A549 (cell line): ENCODE measurements around the gene FBLN1. TPM values are rescaled to one million over a fixed set of nuclear protein-coding genes. Genes with fewer than 3 reads are reported as not detected.

ENCODE experiments used
- ATAC-seq, 2 experiments: fragments of 200-7000 bp in 1 of 2; fragments of >200 bp in 1 of 2; cut with Nextera tagmentation in 1 of 2; cut with Tn5 transposase in 1 of 2; 3 replicates each; pipeline versions ENCODE4 v1.8.0 to v1.9.1; 2018 to 2020; ENCODE audit warnings: mild to moderate bottlenecking in 1 of 2, moderate library complexity in 1 of 2
- CTCF ChIA-PET: fragments of 300-600 bp; sonication (Branson Sonifier 250); formaldehyde crosslinking; extraction: SDS; loops from one replicate; lab custom pipeline; 2021; ENCODE audit warnings: antibody characterized with exemption, inconsistent platforms; lab: Yijun Ruan, JAX
- POLR2A ChIA-PET: fragments of 350-600 bp; formaldehyde crosslinking; extraction: SDS; loops from one replicate; lab custom pipeline; 2021; ENCODE audit warnings: antibody characterized with exemption, inconsistent platforms; lab: Yijun Ruan, JAX
- DNase-seq, 2 experiments: peaks; one replicate each; pipeline versions ENCODE4 v3.0.0 to v3.0.0-alpha.2; 2011 to 2016; ENCODE audit warnings: low read depth in 1 of 2, low spot score in 1 of 2
- FAIRE-seq: peaks from 2 replicates; lab custom pipeline; 2011; peaks lifted over from hg19 to GRCh38; lab: Jason Lieb, UNC
- H3K27ac ChIP-seq, 2 experiments: fragments of >200 bp; sonication (Bioruptor Twin); formaldehyde crosslinking; 3 replicates each; pipeline ENCODE4 v1.5.1; 2016 to 2017
- H3K4me1 ChIP-seq: fragments of >200 bp; sonication (Bioruptor Twin); formaldehyde crosslinking; 3 replicates; pipeline ENCODE4 v1.6.1; 2016
- H3K4me2 ChIP-seq: fragments of >200 bp; sonication (Bioruptor Twin); formaldehyde crosslinking; 3 replicates; pipeline ENCODE4 v1.6.1; 2016
- H3K4me3 ChIP-seq: fragments of >200 bp; sonication (Bioruptor Twin); formaldehyde crosslinking; 3 replicates; pipeline ENCODE4 v1.5.1; 2016
- H3K9me3 ChIP-seq: fragments of >200 bp; sonication (Bioruptor Twin); formaldehyde crosslinking; 3 replicates; pipeline ENCODE4 v1.6.1; 2016
- BHLHE40 ChIP-seq: IDR thresholded peaks from 2 replicates; pipeline ENCODE4 v1.6.1; 2012; ENCODE audit warnings: low read depth, low read length, inconsistent platforms
- CBX8 ChIP-seq: fragments of 200-600 bp; sonication (generic); IDR thresholded peaks from 2 replicates; pipeline ENCODE4 v1.6.1; 2016
- CHD2 ChIP-seq: fragments of 150-350 bp; IDR thresholded peaks from 2 replicates; pipeline ENCODE4 v1.6.1; 2014; ENCODE audit warnings: low read length; ENCODE audit not compliant: partially characterized antibody
- CHD4 ChIP-seq: fragments of 200-600 bp; sonication (generic); IDR thresholded peaks from 2 replicates; pipeline ENCODE4 v1.6.1; 2016; ENCODE audit warnings: antibody characterized with exemption, mild to moderate bottlenecking, borderline replicate concordance
- EHMT2 ChIP-seq: fragments of 200-600 bp; sonication (generic); IDR thresholded peaks from 2 replicates; pipeline ENCODE4 v1.6.1; 2016; ENCODE audit warnings: antibody characterized with exemption, low read depth, mild to moderate bottlenecking, moderate library complexity
- EP300 ChIP-seq, 2 experiments: fragments of >200 bp; sonication (Bioruptor Twin); formaldehyde crosslinking; IDR thresholded peaks; 2 replicates in 1 of 2; 3 replicates in 1 of 2; pipeline ENCODE4 v1.6.1; 2016 to 2017
- ESRRA ChIP-seq: fragments of 150-350 bp; IDR thresholded peaks from 2 replicates; pipeline ENCODE4 v1.6.1; 2014; ENCODE audit warnings: mild to moderate bottlenecking, low read length, borderline replicate concordance
- FOSB ChIP-seq: fragments of 250-450 bp; sonication (Bioruptor Pico); IDR thresholded peaks from 2 replicates; pipeline ENCODE4 v1.5.0; 2020; ENCODE audit warnings: mild to moderate bottlenecking, moderate library complexity
- FOXS1 ChIP-seq: fragments of 250-450 bp; sonication (Bioruptor Pico); IDR thresholded peaks from 2 replicates; pipeline ENCODE4 v1.5.0; 2020; ENCODE audit warnings: mild to moderate bottlenecking, moderate library complexity
- GATA3 ChIP-seq: IDR thresholded peaks from 2 replicates; pipeline ENCODE4 v1.6.1; 2012; ENCODE audit warnings: borderline replicate concordance
- HOXB13 ChIP-seq: fragments of 250-450 bp; sonication (Bioruptor Pico); IDR thresholded peaks from 2 replicates; pipeline ENCODE4 v1.5.0; 2020; ENCODE audit warnings: low read depth, mild to moderate bottlenecking, moderate library complexity
- JUN ChIP-seq, 2 experiments: fragments of >200 bp; sonication (Bioruptor Twin); formaldehyde crosslinking; IDR thresholded peaks; 2 replicates in 1 of 2; 3 replicates in 1 of 2; pipeline ENCODE4 v1.6.1; 2016 to 2017
- KDM1A ChIP-seq: fragments of 200-600 bp; sonication (generic); IDR thresholded peaks from 2 replicates; pipeline ENCODE4 v1.6.1; 2016; ENCODE audit warnings: low read depth, mild to moderate bottlenecking
- RAD21 ChIP-seq, 2 experiments: fragments of >200 bp in 1 of 2; sonication (Bioruptor Twin) in 1 of 2; formaldehyde crosslinking in 1 of 2; IDR thresholded peaks in 1 of 2; conservative IDR thresholded peaks in 1 of 2; 2 replicates in 1 of 2; 3 replicates in 1 of 2; pipeline ENCODE4 v1.6.1; 2012 to 2018; ENCODE audit warnings: inconsistent platforms in 1 of 2
- RCOR1 ChIP-seq: fragments of 150-350 bp; IDR thresholded peaks from 2 replicates; pipeline ENCODE4 v1.6.1; 2014; ENCODE audit warnings: antibody characterized with exemption, low read length, low read depth
- SMC3 ChIP-seq: fragments of >200 bp; sonication (Bioruptor Twin); formaldehyde crosslinking; IDR thresholded peaks from 3 replicates; pipeline ENCODE4 v1.6.1; 2018; ENCODE audit warnings: inconsistent platforms
- TFCP2L1 ChIP-seq: fragments of 250-450 bp; sonication (Bioruptor Pico); IDR thresholded peaks from 2 replicates; pipeline ENCODE4 v1.5.0; 2021; ENCODE audit warnings: mild to moderate bottlenecking
- TP53 ChIP-seq: fragments of 250-450 bp; sonication (Bioruptor Pico); IDR thresholded peaks from 2 replicates; pipeline ENCODE4 v1.5.0; 2021; ENCODE audit warnings: mild to moderate bottlenecking, moderate library complexity
- ZC3H11A ChIP-seq: fragments of 450-650 bp; IDR thresholded peaks from 2 replicates; pipeline ENCODE4 v1.6.1; 2014; ENCODE audit warnings: antibody characterized with exemption, mild to moderate bottlenecking
- ZFP36 ChIP-seq: fragments of 450-650 bp; IDR thresholded peaks from 2 replicates; pipeline ENCODE4 v1.6.1; 2014; ENCODE audit warnings: borderline replicate concordance; ENCODE audit not compliant: partially characterized antibody
- WGBS: methylation state at CpG from one replicate; pipeline ENCODE4 v1.1.6; 2017; ENCODE audit errors: missing lambda C conversion rate; 5-methylcytosine and 5-hydroxymethylcytosine counted together
- polyA plus RNA-seq, 4 experiments: library from polyadenylated mRNA; depleted of rRNA in 3 of 4; stranded (reverse); fragments of >200 nt; fragmentation: RNase III in 1 of 4; extraction: RNeasy Plus Mini Kit Qiagen cat#74134 plus additional on column Dnase treatment in 1 of 4; gene quantifications; 2 replicates in 3 of 4; 3 replicates in 1 of 4; pipeline ENCODE4 v1.2.3, GENCODE V29; 2011 to 2017
- TF ChIP-seq, protein P1 (sequence below): fragments of >200 bp; sonication (Bioruptor Twin); formaldehyde crosslinking; IDR thresholded peaks from 3 replicates; pipeline ENCODE4 v1.5.1; 2016
- TF ChIP-seq, protein P2 (sequence below): fragments of >200 bp; sonication (Bioruptor Twin); formaldehyde crosslinking; IDR thresholded peaks from 3 replicates; pipeline ENCODE4 v1.6.1; 2016
- TF ChIP-seq, protein P3 (sequence below): IDR thresholded peaks from 2 replicates; pipeline ENCODE4 v1.6.1; 2012
- TF ChIP-seq, protein P4 (sequence below): IDR thresholded peaks from 2 replicates; pipeline ENCODE4 v1.6.1; 2012
- TF ChIP-seq, protein P5 (sequence below): IDR thresholded peaks from 2 replicates; pipeline ENCODE4 v1.6.1; 2012; ENCODE audit warnings: low read depth, borderline replicate concordance
- TF ChIP-seq, protein P6 (sequence below): fragments of 150-350 bp; IDR thresholded peaks from 2 replicates; pipeline ENCODE4 v1.6.1; 2014; ENCODE audit warnings: low read depth, mild to moderate bottlenecking, low read length

Gene FBLN1
- polyA plus RNA-seq, 2 of the 4 experiments (the other 2 are of a cell fraction), result 18.2 to 32.7 TPM

DNA sequence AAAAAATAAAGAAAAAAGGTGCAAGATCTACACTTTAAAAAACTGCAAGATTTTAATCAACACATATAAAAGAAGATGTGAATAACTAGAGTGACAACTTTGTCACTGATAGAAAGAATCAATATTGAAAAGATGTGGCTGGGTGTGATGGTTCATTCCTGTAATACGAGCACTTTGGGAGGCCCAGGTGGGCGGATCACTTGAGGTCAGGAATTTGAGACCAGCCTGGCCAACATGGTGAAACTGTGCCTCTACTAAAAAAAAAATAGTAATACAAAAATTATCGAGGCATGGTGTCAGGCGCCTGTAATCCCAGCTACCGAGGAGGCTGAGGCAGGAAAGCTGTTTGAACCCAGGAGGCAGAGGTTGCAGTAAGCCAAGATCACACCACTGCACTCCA, 21.0 kb upstream of the FBLN1 start (continued):
- TF ChIP-seq, protein P1, sequence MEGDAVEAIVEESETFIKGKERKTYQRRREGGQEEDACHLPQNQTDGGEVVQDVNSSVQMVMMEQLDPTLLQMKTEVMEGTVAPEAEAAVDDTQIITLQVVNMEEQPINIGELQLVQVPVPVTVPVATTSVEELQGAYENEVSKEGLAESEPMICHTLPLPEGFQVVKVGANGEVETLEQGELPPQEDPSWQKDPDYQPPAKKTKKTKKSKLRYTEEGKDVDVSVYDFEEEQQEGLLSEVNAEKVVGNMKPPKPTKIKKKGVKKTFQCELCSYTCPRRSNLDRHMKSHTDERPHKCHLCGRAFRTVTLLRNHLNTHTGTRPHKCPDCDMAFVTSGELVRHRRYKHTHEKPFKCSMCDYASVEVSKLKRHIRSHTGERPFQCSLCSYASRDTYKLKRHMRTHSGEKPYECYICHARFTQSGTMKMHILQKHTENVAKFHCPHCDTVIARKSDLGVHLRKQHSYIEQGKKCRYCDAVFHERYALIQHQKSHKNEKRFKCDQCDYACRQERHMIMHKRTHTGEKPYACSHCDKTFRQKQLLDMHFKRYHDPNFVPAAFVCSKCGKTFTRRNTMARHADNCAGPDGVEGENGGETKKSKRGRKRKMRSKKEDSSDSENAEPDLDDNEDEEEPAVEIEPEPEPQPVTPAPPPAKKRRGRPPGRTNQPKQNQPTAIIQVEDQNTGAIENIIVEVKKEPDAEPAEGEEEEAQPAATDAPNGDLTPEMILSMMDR, result no peak
- no peak for TF ChIP-seq BHLHE40
- TF ChIP-seq TFCP2L1 (CRISPR knock-in tag), result no peak
- TF ChIP-seq, protein P2, sequence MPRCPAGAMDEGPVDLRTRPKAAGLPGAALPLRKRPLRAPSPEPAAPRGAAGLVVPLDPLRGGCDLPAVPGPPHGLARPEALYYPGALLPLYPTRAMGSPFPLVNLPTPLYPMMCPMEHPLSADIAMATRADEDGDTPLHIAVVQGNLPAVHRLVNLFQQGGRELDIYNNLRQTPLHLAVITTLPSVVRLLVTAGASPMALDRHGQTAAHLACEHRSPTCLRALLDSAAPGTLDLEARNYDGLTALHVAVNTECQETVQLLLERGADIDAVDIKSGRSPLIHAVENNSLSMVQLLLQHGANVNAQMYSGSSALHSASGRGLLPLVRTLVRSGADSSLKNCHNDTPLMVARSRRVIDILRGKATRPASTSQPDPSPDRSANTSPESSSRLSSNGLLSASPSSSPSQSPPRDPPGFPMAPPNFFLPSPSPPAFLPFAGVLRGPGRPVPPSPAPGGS, result no peak
- TF ChIP-seq EHMT2, result no peak

DNA sequence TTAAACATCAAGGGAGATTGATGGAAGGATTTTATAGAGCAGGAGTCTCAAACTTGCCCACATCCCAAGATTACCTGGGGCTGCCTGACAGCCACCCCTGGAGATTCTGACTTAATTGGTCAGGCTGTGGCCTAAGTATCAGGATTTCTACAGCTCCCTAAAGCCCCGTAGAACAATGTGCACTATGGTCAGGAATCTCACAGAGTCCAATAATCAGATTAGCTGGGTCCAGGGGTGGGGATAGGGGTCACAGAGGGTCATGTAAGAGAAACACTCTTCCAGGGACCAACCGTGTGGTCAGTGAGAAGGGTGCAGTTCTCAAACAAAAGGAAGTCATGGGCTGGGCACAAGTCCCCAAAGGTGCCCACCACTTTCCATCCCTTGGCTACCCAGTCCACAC, 20.5 kb upstream of the FBLN1 start:
- ChIA-PET POLR2A (no interaction called here), CTCF (no interaction called here)
- TF ChIP-seq KDM1A (no peak), ESRRA (no peak), GATA3 (no peak), FOSB (CRISPR knock-in tag) (no peak), ZFP36 (no peak), CHD2 (no peak), CBX8 (no peak), TFCP2L1 (CRISPR knock-in tag) (no peak), JUN (IDR thresholded peaks at IDR 0.05) (no peak), TP53 (CRISPR knock-in tag) (no peak)
- TF ChIP-seq, protein P2, result no peak
- TF ChIP-seq, protein P3, sequence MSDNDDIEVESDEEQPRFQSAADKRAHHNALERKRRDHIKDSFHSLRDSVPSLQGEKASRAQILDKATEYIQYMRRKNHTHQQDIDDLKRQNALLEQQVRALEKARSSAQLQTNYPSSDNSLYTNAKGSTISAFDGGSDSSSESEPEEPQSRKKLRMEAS, result no peak
- FAIRE-seq, result no peak
- WGBS, result 67% methylated on average over 2 of the region's 2 CpGs
- Histone ChIP-seq H3K27ac (no peak overlapping the region), H3K4me3 (no peak overlapping the region), H3K4me1 (peaks cover 15% of the 10 kb centered on the region), H3K9me3 (no peaks in the 10 kb centered on the region), H3K4me2 (no peak overlapping the region)
- ATAC-seq, result no peak
- DNase-seq, result no peak

DNA sequence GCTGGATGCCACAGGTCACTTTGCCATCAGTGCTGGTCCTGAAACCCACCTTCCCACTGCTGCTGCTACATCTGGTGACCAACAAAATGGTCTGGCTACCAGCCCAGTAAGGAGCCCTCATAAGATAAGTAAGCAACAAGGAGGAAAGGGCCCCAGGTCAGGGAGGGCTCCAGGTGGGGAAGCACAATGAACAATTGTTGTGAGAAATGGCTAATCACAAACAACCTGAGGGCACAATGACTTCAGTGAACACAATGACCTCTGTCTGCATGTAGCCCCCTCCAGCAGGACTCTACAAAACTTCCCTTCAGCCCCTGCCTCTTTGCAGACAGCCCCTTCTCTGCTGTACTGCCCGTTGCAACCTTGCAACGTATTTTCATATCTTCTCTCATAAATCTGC, 19.4 kb upstream of the FBLN1 start:
- DNase-seq (no peak), ATAC-seq (no peak), FAIRE-seq (no peak)
- ChIA-PET POLR2A (no interaction called here), CTCF (no interaction called here)
- H3K4me2 ChIP-seq, result no peak overlapping the region
- H3K4me1 ChIP-seq, result peaks cover 6% of the 10 kb centered on the region
- TF ChIP-seq EP300 (IDR thresholded peaks at IDR 0.05) (no peak), TFCP2L1 (CRISPR knock-in tag) (no peak), RCOR1 (no peak), KDM1A (no peak), HOXB13 (CRISPR knock-in tag) (no peak), RAD21 (conservative IDR thresholded peaks at IDR 0.05 in 1 of 2, IDR thresholded peaks at IDR 0.05 in 1 of 2) (no peak), CHD4 (no peak), EHMT2 (no peak), SMC3 (no peak), FOXS1 (CRISPR knock-in tag) (no peak), ESRRA (no peak), ZC3H11A (no peak)
- TF ChIP-seq, protein P4, sequence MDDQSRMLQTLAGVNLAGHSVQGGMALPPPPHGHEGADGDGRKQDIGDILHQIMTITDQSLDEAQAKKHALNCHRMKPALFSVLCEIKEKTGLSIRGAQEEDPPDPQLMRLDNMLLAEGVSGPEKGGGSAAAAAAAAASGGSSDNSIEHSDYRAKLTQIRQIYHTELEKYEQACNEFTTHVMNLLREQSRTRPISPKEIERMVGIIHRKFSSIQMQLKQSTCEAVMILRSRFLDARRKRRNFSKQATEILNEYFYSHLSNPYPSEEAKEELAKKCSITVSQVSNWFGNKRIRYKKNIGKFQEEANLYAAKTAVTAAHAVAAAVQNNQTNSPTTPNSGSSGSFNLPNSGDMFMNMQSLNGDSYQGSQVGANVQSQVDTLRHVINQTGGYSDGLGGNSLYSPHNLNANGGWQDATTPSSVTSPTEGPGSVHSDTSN, result no peak
- TF ChIP-seq, protein P3, result no peak
- TF ChIP-seq, protein P5, sequence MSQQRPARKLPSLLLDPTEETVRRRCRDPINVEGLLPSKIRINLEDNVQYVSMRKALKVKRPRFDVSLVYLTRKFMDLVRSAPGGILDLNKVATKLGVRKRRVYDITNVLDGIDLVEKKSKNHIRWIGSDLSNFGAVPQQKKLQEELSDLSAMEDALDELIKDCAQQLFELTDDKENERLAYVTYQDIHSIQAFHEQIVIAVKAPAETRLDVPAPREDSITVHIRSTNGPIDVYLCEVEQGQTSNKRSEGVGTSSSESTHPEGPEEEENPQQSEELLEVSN, result no peak
- TF ChIP-seq, protein P6, sequence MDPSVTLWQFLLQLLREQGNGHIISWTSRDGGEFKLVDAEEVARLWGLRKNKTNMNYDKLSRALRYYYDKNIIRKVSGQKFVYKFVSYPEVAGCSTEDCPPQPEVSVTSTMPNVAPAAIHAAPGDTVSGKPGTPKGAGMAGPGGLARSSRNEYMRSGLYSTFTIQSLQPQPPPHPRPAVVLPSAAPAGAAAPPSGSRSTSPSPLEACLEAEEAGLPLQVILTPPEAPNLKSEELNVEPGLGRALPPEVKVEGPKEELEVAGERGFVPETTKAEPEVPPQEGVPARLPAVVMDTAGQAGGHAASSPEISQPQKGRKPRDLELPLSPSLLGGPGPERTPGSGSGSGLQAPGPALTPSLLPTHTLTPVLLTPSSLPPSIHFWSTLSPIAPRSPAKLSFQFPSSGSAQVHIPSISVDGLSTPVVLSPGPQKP, result no peak
- peaks cover 10% of the 10 kb centered on the region; the same call in 1 of the 3 replicates for H3K9me3 ChIP-seq
- no peak overlapping the region for H3K27ac ChIP-seq
- WGBS, result 84% methylated on average over 2 of the region's 2 CpGs
- no peak overlapping the region for H3K4me3 ChIP-seq
